HG02759 (cell line): ENCODE measurements around the gene LCMT1.
"Not testable (repeated sequence)": the region's sequence is repeated elsewhere in the genome, so short reads cannot be mapped to it uniquely, and the experiment has no call there.

Experiments used
- ATAC-seq: cut with Tn5 transposase; IDR thresholded peaks from one replicate; pipeline ENCODE4 v1.9.1; 2021; ENCODE audit warnings: mild to moderate bottlenecking, moderate library complexity; ENCODE audit not compliant: unreplicated experiment

LCMT1 gene

GRCh38 chr16:25140459-25140858, 28.9 kb downstream of the LCMT1 start:
- no peak for ATAC-seq

DNA sequence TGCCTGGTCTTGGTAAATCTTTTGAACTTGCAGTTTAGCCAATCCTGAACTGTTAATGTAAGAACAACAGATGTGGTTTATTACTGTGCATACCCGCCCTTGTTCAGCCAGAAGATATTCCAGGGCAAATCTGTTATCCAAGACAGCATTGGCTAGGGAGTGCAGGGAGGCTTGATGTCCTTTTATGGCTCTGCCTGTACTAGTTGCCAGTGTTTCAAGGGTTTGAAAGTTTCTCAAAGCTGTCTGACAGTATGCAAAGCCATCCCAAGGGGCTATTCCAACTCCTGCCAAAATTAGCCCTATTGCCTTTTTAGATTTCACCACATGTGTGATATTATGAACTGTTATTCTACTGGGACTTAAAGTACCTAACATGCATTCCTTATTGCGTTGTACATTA, 30.1 kb downstream of the LCMT1 start:
- no peak for ATAC-seq

GRCh38 chr16:25143928-25144327, 32.4 kb downstream of the LCMT1 start:
- no peak for ATAC-seq

GRCh38 chr16:25148568-25149215, 37.1 kb downstream of the LCMT1 start:
- ATAC-seq, result no peak

- no peak for ATAC-seq
Observed at GRCh38 chr16:25151996-25152395, 40.5 kb downstream of the LCMT1 start.

- no peak for ATAC-seq
Observed at GRCh38 chr16:25155553-25156460, 44.3 kb downstream of the LCMT1 start.

- no peak for ATAC-seq
Observed at GRCh38 chr16:25157271-25157875, 45.8 kb downstream of the LCMT1 start.

DNA sequence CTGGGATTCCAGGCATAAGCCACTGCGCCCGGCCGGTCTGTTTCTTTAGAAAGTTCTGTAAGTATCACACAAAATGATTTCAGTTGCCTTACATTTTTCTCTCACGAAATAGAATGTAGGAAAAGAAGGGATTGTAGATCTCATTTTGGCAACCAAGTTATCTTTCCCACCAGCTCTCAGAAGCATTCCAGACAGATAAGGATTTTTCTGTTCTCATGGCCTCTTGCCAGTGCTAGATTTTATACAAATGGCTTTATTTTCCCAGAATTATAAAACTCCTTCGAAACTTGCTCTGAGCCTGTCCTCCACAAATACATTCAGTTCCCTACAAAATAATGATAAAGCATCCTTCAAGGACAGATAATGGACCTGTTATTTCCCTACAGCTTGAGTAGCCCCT, 46.9 kb downstream of the LCMT1 start:
- ATAC-seq, result no peak

DNA sequence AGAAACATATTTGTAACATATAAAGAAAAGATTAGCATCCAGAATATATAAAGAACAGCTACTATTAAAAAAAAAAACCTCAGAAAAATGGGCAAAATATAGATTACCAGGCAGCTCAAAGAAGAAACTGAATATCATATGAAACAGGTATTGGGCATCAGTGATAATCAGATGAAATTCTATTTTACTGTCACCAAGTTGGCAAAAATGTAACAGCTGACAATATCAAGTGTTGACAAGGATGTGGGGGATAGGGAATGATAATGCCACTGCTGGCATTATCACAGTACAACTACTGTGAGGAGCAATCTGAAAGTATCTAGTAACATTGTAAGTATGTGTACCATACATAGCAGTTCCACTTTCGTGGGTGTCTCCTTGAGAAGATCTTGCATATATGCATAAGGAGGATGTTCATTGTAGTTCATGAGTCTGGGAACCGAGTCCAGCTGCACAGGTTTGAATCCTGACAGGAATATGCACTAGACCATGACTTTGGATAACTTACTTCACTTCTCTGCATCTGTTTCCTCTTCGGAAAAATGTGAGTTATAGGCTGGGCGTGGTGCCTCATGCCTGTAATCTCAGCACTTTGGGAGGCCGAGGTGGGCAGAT, 50.3 kb downstream of the LCMT1 start:
- no peak for ATAC-seq

- no peak for ATAC-seq
Observed at GRCh38 chr16:25163683-25164082, 52.1 kb downstream of the LCMT1 start.

GRCh38 chr16:25165284-25165683, 53.7 kb downstream of the LCMT1 start:
- ATAC-seq, result no peak

GRCh38 chr16:25167920-25168319, 56.4 kb downstream of the LCMT1 start:
- not testable (repeated sequence) for ATAC-seq

DNA sequence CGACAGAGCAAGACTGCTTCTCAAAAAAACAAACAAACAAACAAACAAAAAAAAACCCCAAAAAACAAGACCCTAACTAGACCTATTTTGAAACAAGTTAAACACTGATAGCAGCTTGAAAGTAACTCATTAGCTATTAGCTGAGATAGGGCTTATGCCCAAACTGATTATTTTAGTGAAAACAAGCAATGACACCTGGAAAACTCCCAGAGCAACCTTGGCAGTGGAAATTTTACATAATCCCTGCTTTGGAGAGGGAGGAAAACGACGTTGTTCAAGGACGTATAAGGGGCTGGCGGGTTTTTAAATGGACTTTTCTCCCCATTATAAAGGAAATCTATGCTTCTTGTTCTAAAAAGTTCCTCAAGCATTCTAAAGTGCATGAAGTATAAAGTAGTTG, 59.8 kb downstream of the LCMT1 start:
- ATAC-seq, result no peak

DNA sequence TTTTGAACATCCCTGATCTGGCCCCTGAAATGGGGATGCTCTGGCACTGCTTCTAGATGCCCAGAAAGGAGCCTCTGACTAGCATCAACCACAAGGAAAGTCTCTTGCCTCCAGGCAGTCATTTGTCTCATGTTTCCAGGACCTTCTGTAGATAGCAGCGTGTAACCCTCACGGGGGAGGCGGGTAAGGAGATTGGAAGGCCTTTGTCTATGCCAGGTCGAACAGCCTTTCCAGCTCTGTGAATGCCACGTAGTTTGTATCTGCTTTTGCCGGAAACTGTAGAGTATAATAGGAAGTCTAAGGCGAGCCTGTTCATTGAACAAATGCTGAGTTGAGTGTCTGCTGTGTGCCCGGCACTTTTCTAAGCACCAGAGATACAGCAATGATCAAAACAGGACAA, 61.3 kb downstream of the LCMT1 start:
- ATAC-seq, result no peak

DNA sequence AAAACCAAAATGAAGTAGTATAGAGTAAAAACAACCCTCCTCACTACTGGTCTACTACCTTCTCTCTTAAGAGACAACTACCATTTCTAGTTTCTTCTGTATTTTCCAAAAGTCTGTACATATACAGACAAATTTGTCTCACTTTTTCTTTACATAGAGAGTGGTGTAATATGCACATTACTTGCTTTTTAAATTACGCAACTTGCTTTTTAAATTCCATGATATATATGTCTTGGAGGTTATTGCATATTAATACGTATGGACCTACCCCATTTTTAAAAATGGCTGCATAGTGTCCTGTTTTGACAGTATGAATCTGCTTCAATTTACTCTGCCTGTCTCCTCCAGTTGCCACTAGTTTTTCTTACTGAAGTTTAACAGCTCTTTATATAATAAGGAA, 62.7 kb downstream of the LCMT1 start:
- no peak for ATAC-seq

- no peak for ATAC-seq
Observed at GRCh38 chr16:25176136-25176535, 64.6 kb downstream of the LCMT1 start.

GRCh38 chr16:25177512-25177830, 65.9 kb downstream of the LCMT1 start:
- no peak for ATAC-seq

DNA sequence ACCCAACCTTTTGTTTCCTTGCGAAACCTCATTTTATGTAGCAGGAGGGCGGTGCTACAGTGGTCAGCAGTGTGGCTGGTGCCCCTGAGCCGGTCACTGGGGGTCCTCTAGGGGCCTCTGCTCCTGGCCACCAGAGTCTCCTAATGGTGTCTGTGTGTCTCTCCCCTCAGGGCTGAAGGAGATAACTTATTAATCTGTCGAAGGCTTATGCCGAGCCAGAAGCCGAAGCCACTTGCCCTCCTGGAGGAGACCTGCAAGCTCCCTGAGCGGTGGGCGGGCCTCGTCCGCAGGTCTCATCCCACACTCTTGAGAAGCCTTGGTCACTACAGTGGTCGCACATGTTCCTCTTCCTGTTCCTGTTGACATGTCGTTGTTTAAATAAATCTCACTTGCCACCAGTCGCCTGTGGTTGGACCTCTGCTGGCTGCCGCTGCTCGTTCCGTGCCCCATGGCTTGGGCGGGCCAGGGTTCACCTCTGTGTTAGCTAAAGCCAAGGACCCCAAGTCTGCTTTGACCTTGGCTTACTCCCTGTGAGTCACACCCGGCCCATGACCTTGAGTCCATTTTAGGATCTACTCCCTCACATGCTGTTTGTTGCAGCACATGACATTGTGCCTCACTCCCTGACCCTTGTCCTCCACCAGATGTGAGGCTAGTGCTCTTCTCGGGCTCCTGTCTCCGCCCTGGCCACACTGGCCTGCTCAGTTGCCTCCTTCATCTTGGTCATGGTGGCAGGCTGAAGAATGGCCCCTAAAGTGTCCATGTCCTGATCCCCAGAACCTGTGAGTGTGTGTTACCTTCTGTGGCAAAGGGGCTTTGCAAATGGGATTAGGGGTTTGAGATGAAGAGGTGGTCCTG, 66.5 kb downstream of the LCMT1 start:
- ATAC-seq, result no peak

GRCh38 chr16:25181236-25181635, 69.7 kb downstream of the LCMT1 start:
- not testable (repeated sequence) for ATAC-seq

DNA sequence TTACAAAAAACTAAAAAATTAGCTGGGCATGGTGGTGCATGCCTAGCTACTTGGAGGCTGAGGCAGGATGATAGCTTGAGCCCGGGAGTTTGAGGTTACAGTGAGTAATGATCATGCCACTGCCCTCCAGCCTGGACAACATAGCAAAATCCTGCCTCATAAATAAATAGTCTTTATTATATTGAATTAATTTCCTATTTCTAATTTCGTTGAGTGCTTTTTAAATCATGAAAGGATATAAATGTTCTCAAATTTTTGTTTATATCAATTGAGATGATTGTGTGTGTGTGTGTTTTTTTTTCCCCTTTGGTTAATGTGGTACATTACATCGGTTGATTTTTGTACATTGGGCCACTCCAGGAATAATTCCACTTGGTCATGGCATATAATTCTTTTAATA, 73.2 kb downstream of the LCMT1 start:
- no peak for ATAC-seq

DNA sequence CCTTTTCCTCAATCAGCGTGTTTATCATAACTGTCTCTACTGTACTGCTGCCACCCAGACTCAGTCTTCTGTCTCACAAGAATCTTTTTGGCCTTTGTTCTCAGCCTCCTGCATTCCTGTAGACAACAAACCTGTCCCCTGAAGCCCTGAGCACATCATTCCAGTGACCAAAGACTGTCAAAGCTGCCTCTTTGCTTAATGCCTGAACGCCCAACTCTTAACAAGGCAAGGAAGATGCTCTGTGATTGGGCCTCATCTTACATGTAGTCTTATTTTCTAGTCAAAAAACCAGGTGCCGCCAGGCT, 75.9 kb downstream of the LCMT1 start:
- no peak for ATAC-seq
